NCI-H1417 treated with DMSO at 0.1 percent for 48 hours (cell line): ENCODE data around the gene SCN1A.

Experiments
- DNase-seq: peaks from one replicate; lab custom pipeline; 2025; lab: John Stamatoyannopoulos, UW

Gene SCN1A

DNA sequence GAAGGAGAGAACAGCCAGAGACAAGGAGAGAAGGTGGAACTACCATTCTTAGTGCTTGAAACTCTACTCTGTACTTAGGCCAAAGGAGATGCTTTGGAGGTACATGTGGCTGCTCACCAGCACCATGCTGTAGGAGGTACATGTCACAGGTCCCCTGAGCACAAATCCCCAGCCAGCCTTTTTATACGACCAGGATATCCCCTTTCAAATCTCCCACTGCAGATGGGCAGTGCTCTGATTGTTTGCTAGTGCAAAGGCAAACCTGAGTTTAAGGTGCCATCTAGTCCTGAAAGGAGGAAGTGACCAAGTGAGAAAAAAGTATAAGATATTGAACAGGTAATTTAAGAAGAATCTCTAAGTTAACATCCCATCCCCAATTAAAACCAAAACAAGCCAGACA, 157.2 kb downstream of the SCN1A start:
- DNase-seq: no peak

- DNase-seq: no peak
Measured at GRCh38 chr2:165969227-165969626, 158.6 kb downstream of the SCN1A start.

DNA sequence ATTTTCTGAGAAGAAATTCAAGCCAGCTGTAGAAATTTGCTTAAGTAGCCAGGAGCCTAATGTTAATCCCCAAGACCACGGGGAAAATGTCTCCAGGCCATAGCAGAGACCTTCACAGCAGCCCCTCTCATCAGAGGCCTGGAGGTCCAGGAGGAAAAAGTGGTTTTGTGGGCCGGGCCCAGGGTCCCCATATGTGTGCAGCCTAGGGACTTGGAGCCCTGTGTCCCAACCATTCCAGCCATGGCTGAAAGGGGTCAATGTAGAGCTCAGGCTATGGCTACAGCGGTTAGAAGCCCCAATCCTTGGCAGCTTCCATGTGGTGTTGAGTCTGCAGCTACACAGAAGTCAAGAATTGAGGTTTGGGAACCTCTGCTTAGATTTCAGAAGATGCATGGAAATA, 160.1 kb downstream of the SCN1A start:
- DNase-seq: no peak

DNA sequence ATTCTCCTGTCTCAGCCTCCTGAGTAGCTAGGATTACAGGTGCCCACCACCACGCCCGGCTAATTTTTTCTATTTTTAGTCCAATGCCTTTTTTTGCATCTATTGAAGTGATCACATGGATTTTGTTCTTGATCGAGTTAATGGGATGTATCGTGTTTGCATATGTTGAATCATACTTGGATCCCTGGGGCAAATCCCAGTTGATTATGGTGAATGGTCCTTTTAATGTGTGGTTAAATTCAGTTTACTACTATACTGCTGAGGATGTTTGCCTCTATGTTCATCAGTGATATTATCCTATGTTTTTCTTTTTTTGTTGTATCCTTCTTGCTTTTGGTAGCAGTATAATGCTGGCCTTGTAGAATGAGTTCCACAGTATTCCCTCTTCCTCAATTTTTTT, 166.0 kb downstream of the SCN1A start:
- DNase-seq: no peak

DNA sequence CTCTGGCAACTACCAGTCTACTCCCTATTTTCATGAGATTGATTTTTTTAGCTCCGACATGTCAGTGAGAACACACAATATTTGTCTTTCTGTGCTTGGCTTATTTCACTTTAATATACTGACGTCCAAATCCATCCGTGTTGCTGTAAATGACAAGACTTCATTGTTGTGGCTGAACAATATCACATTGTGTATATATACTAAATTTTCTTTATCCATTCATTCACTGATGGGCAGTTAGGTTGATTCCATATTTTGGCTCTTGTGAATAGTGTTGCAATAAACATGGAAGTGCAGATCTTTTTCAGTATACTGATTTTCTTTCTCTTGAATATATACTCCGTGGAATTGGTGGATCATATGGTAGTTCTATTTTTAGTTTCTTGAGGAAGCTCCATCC, 168.4 kb downstream of the SCN1A start:
- no peak for DNase-seq

GRCh38 chr2:165958313-165958960, 169.4 kb downstream of the SCN1A start:
- no peak for DNase-seq

DNA sequence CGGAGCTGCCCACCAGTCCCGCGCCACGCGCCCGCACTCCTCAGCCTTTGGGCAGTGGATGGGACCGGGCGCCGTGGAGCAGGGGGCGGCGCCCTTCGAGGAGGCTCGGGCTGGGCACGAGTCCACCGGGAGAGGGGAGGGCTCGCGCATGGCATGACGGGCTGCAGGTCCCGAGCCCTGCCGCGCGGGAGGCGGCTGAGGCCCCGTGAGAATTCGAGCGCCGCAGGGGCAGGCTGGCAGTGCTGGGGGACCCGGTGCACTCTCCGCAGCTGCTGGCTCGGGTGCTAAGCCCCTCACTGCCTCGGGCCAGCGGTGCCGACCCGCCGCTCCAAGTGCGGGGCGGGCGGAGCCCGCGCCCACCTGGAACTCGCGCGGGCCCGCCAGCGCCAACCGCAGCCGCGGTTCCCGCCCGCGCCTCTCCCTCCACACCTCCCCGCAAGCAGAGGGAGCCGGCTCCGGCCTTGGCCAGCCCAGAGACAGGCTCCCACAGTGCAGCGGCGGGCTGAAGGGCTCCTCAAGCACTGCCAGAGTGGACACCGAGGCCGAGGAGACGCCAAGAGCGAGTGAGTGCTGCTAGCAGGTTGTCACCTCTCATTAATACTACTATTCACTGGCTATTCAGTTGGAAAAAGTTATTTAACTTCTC, 170.7 kb downstream of the SCN1A start:
- no peak for DNase-seq

DNA sequence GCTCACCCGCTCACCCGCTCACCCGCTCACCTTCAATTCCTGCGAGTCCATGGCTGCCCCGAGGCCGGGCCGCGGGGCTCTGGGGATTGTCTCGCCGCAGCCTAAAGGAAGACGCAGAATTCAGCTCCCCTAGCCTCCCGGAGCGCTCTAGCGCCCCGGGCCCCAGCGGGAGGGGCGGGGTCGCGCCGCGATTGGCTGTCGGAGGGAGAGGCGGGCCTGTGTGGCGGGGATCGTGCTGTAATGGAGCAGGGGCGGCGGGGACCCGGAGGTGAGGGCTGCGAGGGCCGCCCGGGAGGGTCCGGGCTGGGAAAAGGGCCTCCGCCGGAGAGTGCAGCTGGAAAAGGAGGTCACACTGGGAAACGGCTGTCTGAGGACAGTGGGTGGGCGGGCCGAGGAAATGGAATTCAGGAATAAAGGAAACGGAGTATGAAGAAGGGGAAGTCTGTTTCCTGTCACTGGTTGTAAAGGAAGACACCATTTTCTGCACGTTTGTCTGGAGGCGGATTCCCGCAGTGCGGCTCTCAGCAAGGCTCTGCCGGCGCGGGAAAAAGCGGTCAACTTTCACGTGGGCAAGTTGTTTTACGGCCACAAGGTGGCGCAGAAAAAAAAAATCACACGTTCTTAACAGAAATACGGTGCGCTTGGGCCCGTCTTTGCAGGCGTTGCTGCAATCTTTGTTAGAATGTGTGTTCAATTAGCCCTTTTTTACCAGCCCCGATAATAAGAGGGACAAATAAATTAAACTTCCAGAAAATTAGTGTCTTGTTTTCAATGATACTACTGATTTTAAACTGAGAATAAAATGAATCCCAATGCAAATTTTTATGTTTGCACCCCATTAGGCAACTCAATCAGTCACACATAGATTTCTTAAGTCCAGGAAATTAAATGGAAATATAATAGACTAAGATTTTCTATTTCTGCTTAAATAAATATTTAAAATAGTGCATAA, 173.9 kb downstream of the SCN1A start, which contains the start of gene TTC21B:
TSS of gene TTC21B (minus strand) at position 122 of the 952 bp plus-strand sequence. CDS start at position 51, 71 bp downstream.
- peak; percentile 35 for DNase-seq

DNA sequence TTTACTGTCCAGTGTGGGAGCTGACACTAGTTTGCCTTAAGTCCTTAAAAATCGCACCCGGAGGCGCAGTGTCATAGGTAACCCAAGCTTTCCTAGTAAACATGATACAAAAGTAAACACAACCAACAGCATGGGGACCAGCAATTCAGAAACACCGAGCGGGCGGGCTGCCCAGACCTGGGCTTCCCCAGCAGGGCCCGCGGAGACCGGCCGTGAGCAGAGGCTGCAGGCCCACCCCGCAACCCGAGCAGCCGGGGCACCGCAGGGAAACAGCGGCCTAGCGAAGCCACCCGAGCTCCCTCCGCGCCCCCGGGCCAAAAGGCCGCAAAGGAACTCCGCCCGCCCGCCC, 174.5 kb downstream of the SCN1A start:
- DNase-seq: no peak

DNA sequence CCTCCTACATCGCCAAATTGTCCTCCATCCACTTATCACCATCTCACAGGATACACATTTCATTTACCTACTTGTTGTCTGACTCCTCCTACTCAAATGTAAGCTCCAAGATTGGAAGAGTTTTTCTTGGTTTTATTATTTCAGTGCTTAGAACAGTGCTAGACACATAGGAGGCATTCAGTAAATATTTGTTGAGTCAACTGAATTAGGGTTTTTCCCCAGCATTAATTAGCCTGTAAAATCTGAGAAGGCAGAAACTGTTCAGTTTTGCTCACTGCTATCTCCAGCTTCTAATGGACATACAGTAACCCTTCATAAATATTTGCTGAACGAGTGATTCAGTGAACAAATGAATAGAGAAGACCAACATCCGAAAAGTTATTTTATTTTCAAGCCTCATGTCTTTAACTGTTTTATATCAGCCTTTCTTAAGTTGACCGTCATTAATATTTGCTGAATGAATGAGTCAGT, 175.0 kb downstream of the SCN1A start:
- DNase-seq: no peak

- no peak for DNase-seq
Measured at GRCh38 chr2:165952085-165952484, 175.7 kb downstream of the SCN1A start.

DNA sequence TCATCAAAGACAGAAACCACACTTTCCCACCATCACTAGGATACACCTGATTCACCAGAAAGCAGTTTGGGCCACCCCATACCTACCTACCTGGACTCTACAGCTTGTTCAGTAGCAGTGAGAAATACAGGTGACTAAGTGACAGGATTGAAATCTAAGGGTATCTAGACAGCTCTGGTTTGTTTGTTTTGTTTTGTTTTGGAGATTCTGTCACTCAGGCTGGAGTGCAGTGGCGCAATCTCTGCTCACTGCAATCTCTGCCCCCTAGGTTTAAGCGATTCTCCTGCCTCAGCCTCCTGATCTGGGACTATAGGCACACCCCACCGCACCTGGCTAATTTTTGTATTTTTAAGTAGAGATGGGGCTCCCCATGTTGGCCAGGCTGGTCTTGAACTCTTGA, 177.4 kb downstream of the SCN1A start:
- DNase-seq: no peak

DNA sequence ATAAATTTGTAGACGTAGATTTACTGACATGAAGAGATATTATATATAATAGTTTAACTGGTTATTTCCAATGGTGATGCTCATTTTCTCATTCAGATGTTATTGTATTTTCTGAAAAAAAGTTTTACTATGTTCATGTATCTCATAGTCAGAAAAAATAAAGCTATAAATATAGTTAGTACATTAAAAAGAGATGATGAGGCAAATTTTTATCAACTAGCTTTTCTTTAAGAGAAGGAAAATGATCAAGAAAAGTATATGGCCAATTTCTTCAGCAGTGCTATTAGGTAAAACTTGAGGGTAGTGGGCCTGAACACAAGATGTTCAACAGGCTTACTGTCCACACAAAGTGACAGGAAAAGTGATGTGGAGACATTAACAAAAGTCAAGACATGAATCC, 186.0 kb downstream of the SCN1A start:
- no peak for DNase-seq

- DNase-seq: no peak
Measured at GRCh38 chr2:165938237-165938636, 189.6 kb downstream of the SCN1A start.
